ENCODE measurements around the gene TACC3. TPM values are rescaled to one million over a fixed set of nuclear protein-coding genes. Genes with fewer than 3 reads are reported as not detected.

TACC3 gene
- total and polyA plus RNA-seq, 12 donors: 2.3 to 16.2 (median 4.8) TPM

DNA sequence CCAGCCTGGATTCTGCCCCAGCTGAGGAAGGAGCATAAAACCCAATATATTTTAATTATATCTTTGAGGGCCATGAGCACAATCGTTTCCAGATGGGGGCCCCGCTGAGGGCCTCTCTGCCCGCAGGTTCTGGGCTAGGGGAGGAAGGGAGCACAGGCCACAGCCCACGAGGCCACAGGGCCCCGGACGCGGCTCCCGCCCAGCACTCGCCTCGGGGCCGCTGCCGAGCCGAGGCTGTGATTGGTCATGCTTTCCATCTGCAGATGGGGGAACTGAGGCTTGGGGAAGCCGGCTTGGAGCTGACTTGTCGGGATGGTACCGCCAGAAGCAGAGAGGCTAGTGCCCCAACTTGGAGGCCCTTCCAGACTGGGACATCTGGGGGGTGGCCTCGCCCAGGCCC lies 34.0 kb downstream of the TACC3 start:
- Histone ChIP-seq H3K4me3 (no peak overlapping the region), H3K27ac (no peak overlapping the region), H3K4me1 (peaks cover 0 to 25% (median 10%) of the 10 kb centered on the region in 9 donors), H3K27me3 (peaks cover 0 to 4% (median 0%) of the 10 kb centered on the region in 7 donors), H3K36me3 (no peaks in the 10 kb centered on the region), H3K9me3 (no peaks in the 10 kb centered on the region)
- no peak for ATAC-seq
- 90 to 93% methylated on average over 17 of the region's 17 CpGs for WGBS, 2 donors
- no peak for DNase-seq
- TF ChIP-seq, protein P1, sequence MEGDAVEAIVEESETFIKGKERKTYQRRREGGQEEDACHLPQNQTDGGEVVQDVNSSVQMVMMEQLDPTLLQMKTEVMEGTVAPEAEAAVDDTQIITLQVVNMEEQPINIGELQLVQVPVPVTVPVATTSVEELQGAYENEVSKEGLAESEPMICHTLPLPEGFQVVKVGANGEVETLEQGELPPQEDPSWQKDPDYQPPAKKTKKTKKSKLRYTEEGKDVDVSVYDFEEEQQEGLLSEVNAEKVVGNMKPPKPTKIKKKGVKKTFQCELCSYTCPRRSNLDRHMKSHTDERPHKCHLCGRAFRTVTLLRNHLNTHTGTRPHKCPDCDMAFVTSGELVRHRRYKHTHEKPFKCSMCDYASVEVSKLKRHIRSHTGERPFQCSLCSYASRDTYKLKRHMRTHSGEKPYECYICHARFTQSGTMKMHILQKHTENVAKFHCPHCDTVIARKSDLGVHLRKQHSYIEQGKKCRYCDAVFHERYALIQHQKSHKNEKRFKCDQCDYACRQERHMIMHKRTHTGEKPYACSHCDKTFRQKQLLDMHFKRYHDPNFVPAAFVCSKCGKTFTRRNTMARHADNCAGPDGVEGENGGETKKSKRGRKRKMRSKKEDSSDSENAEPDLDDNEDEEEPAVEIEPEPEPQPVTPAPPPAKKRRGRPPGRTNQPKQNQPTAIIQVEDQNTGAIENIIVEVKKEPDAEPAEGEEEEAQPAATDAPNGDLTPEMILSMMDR (IDR thresholded peaks at IDR 0.05): no peak
- intact Hi-C loops (cut with DNase I): no loop called here

DNA sequence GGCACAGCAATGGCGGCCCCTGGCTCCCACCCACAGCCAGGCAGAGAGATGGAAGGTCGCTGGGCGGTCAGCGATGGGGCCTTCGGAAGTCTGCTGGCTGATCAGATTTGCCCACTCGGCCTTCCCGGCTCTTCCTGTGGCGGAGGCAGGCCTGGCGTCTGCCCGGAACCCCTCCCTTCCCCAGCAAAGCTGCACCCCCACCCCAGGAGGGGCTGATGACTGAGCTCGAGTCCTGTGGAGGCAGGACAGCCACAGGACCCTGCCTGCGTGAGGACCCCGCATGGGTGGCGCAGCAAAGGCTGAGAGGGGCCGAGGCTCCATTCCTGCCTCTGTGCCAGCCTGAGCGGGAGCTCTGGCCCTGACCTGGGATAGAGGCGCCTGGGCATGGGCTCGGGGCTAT lies 34.8 kb downstream of the TACC3 start:
- ATAC-seq (no peak), DNase-seq (no peak)
- H3K4me1 ChIP-seq: peaks cover 0 to 32% (median 10%) of the 10 kb centered on the region in 9 donors
- no peaks in the 10 kb centered on the region for H3K9me3 ChIP-seq
- H3K36me3 ChIP-seq: no peaks in the 10 kb centered on the region
- peaks cover 0 to 4% (median 0%) of the 10 kb centered on the region in 7 donors for H3K27me3 ChIP-seq
- intact Hi-C loops (cut with DNase I): no loop called here
- no peak overlapping the region for H3K4me3 ChIP-seq
- no peak overlapping the region for H3K27ac ChIP-seq
- WGBS, 2 donors: 69 to 72% methylated on average over 18 of the region's 18 CpGs
- TF ChIP-seq, protein P1 (IDR thresholded peaks at IDR 0.05): no peak

DNA sequence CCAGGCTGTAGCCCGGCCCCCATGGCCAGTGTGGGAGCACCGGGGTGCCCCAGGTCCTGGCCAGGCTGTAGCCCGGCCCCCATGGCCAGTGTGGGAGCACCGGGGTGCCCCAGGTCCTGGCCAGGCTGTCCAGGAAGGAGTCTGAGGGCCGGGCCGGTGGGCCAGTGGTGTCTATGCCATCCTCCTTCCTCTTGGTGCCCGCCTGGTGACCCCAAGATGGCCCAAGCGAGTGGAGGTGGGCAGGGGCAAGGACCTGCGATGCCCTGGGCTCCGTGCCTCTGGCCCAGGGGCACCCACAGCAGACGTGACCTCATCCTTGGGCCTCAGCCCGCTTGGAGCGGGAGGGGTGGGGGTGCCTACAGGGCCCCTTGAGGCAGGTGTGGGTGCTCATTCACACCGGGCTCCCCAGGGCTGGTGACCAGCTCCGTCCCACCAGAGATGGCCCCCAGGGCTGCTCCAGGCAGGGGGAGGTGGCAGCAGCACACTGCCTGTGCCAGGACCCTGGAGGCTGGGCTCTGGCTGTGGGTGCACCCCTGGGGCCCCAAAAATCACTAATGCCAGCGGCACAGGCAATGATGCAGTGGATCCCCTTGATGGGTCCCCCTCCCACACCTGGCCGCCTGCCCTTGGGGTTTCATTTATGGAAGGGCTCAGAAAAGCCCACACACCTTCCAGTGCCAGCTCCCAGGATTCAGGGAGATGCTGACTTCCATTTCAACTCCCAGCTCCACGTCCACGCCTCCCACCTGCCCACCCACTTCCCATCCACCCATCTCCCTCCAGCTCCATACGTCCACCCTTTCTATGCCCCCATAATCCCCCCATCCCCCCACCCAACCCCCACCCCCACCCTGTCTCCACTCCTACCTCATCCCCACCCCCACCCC lies 35.8 kb downstream of the TACC3 start:
- intact Hi-C loops (cut with DNase I): no loop called here
- TF ChIP-seq, protein P1 (IDR thresholded peaks at IDR 0.05): no peak
- Histone ChIP-seq H3K4me3 (no peak overlapping the region), H3K27ac (no peak overlapping the region), H3K4me1 (peaks cover 0 to 25% (median 8%) of the 10 kb centered on the region in 9 donors), H3K27me3 (peaks cover 0 to 3% (median 0%) of the 10 kb centered on the region in 7 donors), H3K36me3 (no peaks in the 10 kb centered on the region), H3K9me3 (no peaks in the 10 kb centered on the region)
- no peak for ATAC-seq
- 82 to 83% methylated on average over 19 to 20 of the region's 20 CpGs for WGBS, 2 donors
- DNase-seq: no peak

DNA sequence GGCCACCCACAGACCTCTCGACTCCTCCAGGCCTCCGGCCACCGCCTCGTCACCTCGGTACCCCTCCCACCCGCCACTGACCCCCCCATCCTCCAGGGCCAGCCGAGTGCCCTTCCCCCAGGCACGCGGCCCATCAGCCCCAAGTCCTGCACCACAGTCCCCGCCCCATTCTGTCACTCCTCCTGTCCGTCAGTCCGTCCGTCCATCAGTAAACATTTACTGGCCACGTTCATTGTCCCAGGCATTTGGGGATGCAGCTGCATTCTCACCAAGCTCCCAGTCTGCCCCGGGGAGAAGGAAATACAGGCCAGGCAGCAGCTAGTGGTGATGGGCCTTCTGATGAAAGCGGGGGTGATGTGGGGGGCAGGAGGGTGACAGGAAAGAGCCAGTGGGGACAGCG lies 36.5 kb downstream of the TACC3 start:
- Histone ChIP-seq H3K9me3 (no peaks in the 10 kb centered on the region), H3K27me3 (peaks cover 0 to 8% (median 3%) of the 10 kb centered on the region in 7 donors), H3K27ac (no peak overlapping the region), H3K4me3 (no peak overlapping the region), H3K36me3 (no peaks in the 10 kb centered on the region), H3K4me1 (peaks cover 0 to 19% (median under 1%) of the 10 kb centered on the region in 9 donors)
- TF ChIP-seq, protein P1 (IDR thresholded peaks at IDR 0.05): no peak
- DNase-seq (no peak), ATAC-seq (no peak)
- 74% methylated on average over 17 of the region's 17 CpGs for WGBS, 2 donors
- intact Hi-C loops (cut with DNase I): no loop called here

Measured in heart right ventricle (tissue), 16 donors.